Activated B cell treated with CpG ODN at 0.5 μM for 24 hours (primary cell): ENCODE measurements around the gene TBX10. TPM values are rescaled to one million over a fixed set of nuclear protein-coding genes. Genes with fewer than 3 reads are reported as not detected.
"Not testable (repeated sequence)": the region's sequence is repeated elsewhere in the genome, so short reads cannot be mapped to it uniquely, and the experiment has no call there.

ENCODE experiments used
- ATAC-seq: fragments of 200-7000 bp; cut with Tn5 transposase; one replicate; pipeline ENCODE4 v1.10.0; 2021; ENCODE audit warnings: low read depth, mild to moderate bottlenecking, moderate library complexity
- CTCF ChIA-PET: fragments of 350-600 bp; sonication (Branson Sonifier 250); formaldehyde crosslinking; loops from one replicate; lab custom pipeline; 2021; ENCODE audit warnings: antibody characterized with exemption; lab: Charles Lee
- POLR2A ChIA-PET: fragments of 350-600 bp; sonication (Branson Sonifier 250); formaldehyde crosslinking; loops from one replicate; lab custom pipeline; 2021; ENCODE audit warnings: antibody characterized with exemption; lab: Charles Lee
- DNase-seq: peaks from one replicate; pipeline ENCODE4 v3.0.0; 2022
- H3K27ac Mint-ChIP-seq: one replicate; pipeline ENCODE4 v1.8.0; 2020; ENCODE audit warnings: mixed read lengths
- H3K27me3 Mint-ChIP-seq: one replicate; pipeline ENCODE4 v1.8.0; 2021; ENCODE audit warnings: mixed read lengths
- H3K36me3 Mint-ChIP-seq: one replicate; pipeline ENCODE4 v1.8.0; 2021; ENCODE audit warnings: low read depth, mixed read lengths
- H3K4me1 Mint-ChIP-seq: one replicate; pipeline ENCODE4 v1.8.0; 2021; ENCODE audit warnings: mixed read lengths
- H3K4me3 Mint-ChIP-seq: one replicate; pipeline ENCODE4 v1.8.0; 2020; ENCODE audit warnings: mild to moderate bottlenecking, mixed read lengths
- H3K9me3 Mint-ChIP-seq: one replicate; pipeline ENCODE4 v1.8.0; 2020; ENCODE audit warnings: mixed read lengths
- intact Hi-C: fragments of 100-400 bp; cut with micrococcal nuclease; formaldehyde crosslinking; loops from one replicate; pipeline ENCODE4 v1.15.1; 2024
- total RNA-seq: library from RNA; stranded (reverse); gene quantifications from 2 replicates; pipeline ENCODE4 v1.2.3, GENCODE V29; 2022
- TF ChIP-seq, protein P1 (sequence below): fragments of 200-600 bp; IDR thresholded peaks from one replicate; pipeline ENCODE4 v1.8.0; 2022; ENCODE audit warnings: antibody characterized with exemption, mild to moderate bottlenecking

Gene TBX10
- total RNA-seq, 1 donor from 2014 or later: not detected

DNA sequence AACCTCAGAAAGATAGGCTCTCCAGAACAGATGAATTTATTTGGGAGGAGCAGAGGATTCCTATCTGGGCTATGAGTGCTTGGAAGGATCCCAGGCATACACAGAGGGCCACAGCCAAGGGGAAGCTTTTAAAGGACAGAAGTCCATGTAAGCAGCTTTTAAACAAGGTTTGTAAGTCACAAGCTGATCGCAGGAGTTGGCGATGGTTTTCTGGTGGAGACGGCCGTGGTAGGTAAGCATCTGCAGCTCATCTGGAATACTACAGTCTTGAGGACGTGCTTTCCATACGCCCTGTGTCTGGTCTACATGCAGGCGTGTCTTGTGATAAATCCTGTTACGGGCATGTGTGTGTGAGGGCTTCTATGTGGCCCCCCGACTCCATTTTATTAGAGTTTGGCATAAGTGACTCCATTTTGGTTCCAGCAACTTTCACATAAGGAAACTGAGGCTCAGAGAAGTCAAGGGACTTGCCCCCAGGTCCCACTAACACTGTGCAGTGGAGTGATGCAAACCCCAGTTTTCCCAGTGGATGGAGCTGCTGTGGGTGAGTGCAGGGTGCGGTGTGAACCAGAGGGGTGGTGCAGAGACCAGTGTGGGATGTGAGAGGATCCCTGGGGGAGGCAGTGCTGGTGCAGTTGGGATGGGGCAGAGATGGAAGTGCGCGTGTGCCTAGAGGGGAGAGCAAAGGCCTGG lies 22.7 kb upstream of the TBX10 start:
- no peak overlapping the region for H3K27ac Mint-ChIP-seq
- H3K4me1 Mint-ChIP-seq: peaks cover 8% of the 10 kb centered on the region
- ChIA-PET CTCF (interaction anchor here (1.5 kb wide), 1 partner anchor 11 kb away, joined by 4 read pairs; the partner anchor contains the start of gene ACY3), POLR2A (no interaction called here)
- H3K36me3 Mint-ChIP-seq: no peaks in the 10 kb centered on the region
- intact Hi-C loops: no loop called here
- H3K9me3 Mint-ChIP-seq: no peaks in the 10 kb centered on the region
- TF ChIP-seq, protein P1, sequence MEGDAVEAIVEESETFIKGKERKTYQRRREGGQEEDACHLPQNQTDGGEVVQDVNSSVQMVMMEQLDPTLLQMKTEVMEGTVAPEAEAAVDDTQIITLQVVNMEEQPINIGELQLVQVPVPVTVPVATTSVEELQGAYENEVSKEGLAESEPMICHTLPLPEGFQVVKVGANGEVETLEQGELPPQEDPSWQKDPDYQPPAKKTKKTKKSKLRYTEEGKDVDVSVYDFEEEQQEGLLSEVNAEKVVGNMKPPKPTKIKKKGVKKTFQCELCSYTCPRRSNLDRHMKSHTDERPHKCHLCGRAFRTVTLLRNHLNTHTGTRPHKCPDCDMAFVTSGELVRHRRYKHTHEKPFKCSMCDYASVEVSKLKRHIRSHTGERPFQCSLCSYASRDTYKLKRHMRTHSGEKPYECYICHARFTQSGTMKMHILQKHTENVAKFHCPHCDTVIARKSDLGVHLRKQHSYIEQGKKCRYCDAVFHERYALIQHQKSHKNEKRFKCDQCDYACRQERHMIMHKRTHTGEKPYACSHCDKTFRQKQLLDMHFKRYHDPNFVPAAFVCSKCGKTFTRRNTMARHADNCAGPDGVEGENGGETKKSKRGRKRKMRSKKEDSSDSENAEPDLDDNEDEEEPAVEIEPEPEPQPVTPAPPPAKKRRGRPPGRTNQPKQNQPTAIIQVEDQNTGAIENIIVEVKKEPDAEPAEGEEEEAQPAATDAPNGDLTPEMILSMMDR: no peak
- H3K4me3 Mint-ChIP-seq: no peak overlapping the region
- ATAC-seq (no peak), DNase-seq (no peak)
- no peaks in the 10 kb centered on the region for H3K27me3 Mint-ChIP-seq

DNA sequence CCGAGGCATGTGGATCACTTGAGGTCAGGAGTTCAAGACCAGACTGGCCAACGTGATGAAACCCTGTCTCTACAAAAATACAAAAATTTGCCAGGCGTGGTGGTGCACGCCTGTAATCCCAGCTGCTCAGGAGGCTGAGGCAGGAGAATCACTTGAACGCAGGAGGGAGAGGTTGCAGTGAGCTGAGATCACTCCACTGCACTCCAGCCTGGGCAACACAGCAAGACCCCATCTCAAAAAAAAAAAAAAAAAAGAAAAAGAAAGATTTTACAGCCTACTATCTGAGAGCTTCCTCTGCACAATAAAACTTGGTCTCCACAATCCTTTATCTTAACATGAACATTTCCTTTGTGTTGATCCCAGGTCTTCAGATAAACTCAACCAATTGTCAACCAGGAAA lies 21.2 kb upstream of the TBX10 start:
- H3K9me3 Mint-ChIP-seq, H3K4me1 Mint-ChIP-seq, ATAC-seq, H3K27ac Mint-ChIP-seq, H3K4me3 Mint-ChIP-seq, DNase-seq, intact Hi-C loops, H3K27me3 Mint-ChIP-seq, H3K36me3 Mint-ChIP-seq: not testable (repeated sequence)
- ChIA-PET CTCF (interaction anchor here (3.3 to 4.8 kb wide), 2 partner anchors 13 to 31 kb away, joined by 43 to 55 read pairs; partner anchors contain the start of gene NUDT8), POLR2A (interaction anchor here (1.5 kb wide), 1 partner anchor 31 kb away, joined by 5 read pairs; no protein-coding TSS in a partner anchor)

DNA sequence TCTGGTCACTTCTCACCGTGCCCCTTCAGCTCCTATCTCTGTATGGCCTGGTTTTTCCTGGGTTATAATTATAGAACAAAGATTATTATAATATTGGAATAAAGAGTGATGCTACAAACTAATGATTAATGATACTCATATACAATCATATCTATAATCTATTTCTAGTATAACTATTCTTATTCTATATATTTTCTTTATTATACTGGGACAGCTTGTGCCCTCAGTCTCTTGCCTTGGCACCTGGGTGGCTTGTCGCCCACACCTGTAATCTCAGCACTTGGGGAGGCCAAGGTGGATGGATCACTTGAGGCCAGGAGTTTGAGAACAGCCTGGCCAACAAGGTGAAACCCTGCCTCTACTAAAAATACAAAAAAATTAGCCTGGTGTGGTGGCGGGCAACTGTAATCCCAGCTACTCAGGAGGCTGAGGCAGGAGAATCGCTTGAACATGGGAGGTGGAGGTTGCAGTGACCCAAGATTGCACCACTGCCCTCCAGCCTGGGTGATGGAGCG lies 20.1 kb upstream of the TBX10 start:
- POLR2A ChIA-PET: interaction anchor here (0.8 to 1.5 kb wide), 3 partner anchors 30 to 296 kb away, joined by 3 to 5 read pairs (median 3); no protein-coding TSS in a partner anchor

DNA sequence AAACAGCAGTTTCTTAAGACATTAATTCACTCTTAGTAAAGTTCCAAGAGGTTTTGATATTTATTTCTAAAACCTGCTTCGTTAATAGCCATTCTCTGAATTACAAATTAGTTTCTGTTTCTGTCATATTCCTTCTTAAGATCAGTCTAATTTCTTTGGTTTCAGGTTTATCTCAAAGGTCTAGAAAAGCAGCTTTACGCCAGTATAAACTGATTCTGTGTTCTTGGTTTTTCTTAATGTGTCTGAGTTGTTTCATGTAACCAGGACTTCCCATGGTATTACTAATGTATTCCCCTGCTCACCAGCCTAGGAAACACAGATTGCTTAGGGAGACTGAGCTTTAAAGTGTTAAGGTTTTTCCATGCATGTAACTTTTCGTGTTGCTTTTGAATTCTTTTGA lies 17.7 kb upstream of the TBX10 start:
- DNase-seq (no peak), ATAC-seq (no peak)
- Mint-ChIP-seq H3K4me1 (peaks cover 8% of the 10 kb centered on the region), H3K9me3 (peaks cover 3% of the 10 kb centered on the region), H3K36me3 (no peaks in the 10 kb centered on the region), H3K27ac (no peak overlapping the region), H3K27me3 (no peaks in the 10 kb centered on the region), H3K4me3 (no peak overlapping the region)
- ChIA-PET POLR2A (no interaction called here), CTCF (interaction anchor here (0.8 to 4.8 kb wide), 4 partner anchors 10 to 77 kb away, joined by 3 to 55 read pairs (median 4); partner anchors contain the start of gene NUDT8)
- intact Hi-C loops: loop anchor here (5.0 kb wide), 1 partner anchor 150 kb away; the partner anchor contains the start of genes CDK2AP2 and PITPNM1
- TF ChIP-seq, protein P1: no peak

More for the DNA sequence above, 20.1 kb upstream of the TBX10 start:
- TF ChIP-seq, protein P1: peak; percentile 9
- not testable (repeated sequence) for ATAC-seq, DNase-seq, H3K27ac Mint-ChIP-seq, H3K9me3 Mint-ChIP-seq, H3K27me3 Mint-ChIP-seq, H3K36me3 Mint-ChIP-seq, H3K4me3 Mint-ChIP-seq, H3K4me1 Mint-ChIP-seq
- intact Hi-C loops: loop anchor here (1.0 to 5.0 kb wide), 6 partner anchors 11 to 271 kb away; partner anchors contain the start of genes CDK2AP2, NUDT8 and PITPNM1
- CTCF ChIA-PET: interaction anchor here (0.6 to 4.8 kb wide), 11 partner anchors 9 to 314 kb away, joined by 3 to 55 read pairs (median 3); partner anchors contain the start of genes ACY3, GSTP1, NUDT8 and TBX10

DNA sequence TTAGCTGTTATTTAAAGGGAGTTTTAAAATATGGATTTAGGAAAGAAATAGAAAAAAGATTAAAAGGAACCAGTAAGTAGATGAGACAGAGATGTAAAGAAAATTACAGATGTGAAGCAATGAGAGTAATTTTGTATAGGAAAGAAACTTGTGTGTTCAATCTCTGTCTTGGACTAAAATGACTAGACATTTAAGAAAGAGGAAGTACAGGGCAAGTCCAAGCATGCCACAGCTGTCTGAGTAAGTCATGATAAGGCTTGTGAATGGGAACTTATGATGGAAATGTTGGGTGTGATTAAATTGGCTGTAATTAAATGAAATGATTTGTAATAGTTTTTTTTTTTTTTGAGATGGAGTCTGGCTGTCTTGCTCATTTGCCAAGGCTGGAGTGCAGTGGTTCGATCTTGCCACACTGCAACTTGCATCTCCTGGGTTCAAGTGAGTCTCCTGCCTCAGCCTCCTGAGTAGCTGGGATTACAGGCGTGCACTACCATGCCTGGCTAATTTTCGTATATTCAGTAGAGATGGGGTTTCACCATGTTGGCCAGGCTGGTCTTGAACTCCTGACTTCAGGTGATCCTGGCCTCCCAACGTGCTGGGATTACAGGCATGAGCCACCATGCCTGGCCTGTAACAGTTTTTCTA lies 16.8 kb upstream of the TBX10 start:
- ChIA-PET CTCF (no interaction called here), POLR2A (interaction anchor here (0.7 to 1.3 kb wide), 5 partner anchors 10 to 417 kb away, joined by 3 to 4 read pairs (median 3); partner anchors contain the start of genes CLCF1 and NUDT8)
- H3K27ac Mint-ChIP-seq: no peak overlapping the region
- H3K36me3 Mint-ChIP-seq: no peaks in the 10 kb centered on the region
- ATAC-seq (peak; percentile 43), DNase-seq (no peak)
- TF ChIP-seq, protein P1: no peak
- peaks cover 3% of the 10 kb centered on the region for H3K9me3 Mint-ChIP-seq
- no peak overlapping the region for H3K4me3 Mint-ChIP-seq
- H3K27me3 Mint-ChIP-seq: no peaks in the 10 kb centered on the region
- intact Hi-C loops: loop anchor here (5.0 kb wide), 1 partner anchor 149 kb away; the partner anchor contains the start of genes CDK2AP2 and PITPNM1
- peaks cover 8% of the 10 kb centered on the region for H3K4me1 Mint-ChIP-seq
